ENCODE data around the gene URB2. TPM values are rescaled to one million over a fixed set of nuclear protein-coding genes. Genes with fewer than 3 reads are reported as not detected.

URB2 gene
- total and polyA plus RNA-seq, 2 experiments from 2014 or later, result 7.6 to 44.3 TPM

- Mint-ChIP-seq H3K27ac (no peak overlapping the region), H3K9me3 (no peaks in the 10 kb centered on the region), H3K27me3 (ENCODE audit: insufficient read depth, low read depth, poor library complexity) (peaks cover 3% of the 10 kb centered on the region), H3K4me3 (no peak overlapping the region; the same call in 2 of the 3 replicates), H3K4me1 (peaks cover 26% of the 10 kb centered on the region), H3K36me3 (ENCODE audit: low read depth) (no peaks in the 10 kb centered on the region)
- Histone ChIP-seq H2AFZ (no peak overlapping the region), H3K4me2 (no peak overlapping the region), H3K27ac (ENCODE audit: low read depth) (no peak overlapping the region), H3K4me1 (ENCODE audit: insufficient read depth) (peaks cover 13% of the 10 kb centered on the region), H3K4me3 (no peak overlapping the region), H4K20me1 (replicated peaks; ENCODE audit: insufficient read depth) (peaks cover 32% of the 10 kb centered on the region), H3K9me2 (ENCODE audit: insufficient read depth) (no peaks in the 10 kb centered on the region), H3K79me2 (replicated peaks; ENCODE audit: insufficient read depth) (peaks cover 100% of the 10 kb centered on the region), H3K27me3 (ENCODE audit: insufficient read depth) (no peaks in the 10 kb centered on the region), H3F3A (replicated peaks; ENCODE audit: low read depth) (no peaks in the 10 kb centered on the region), H3K36me3 (ENCODE audit: insufficient read depth) (no peaks in the 10 kb centered on the region)
- ATAC-seq (peak; percentile 76), DNase-seq (ENCODE audit: low spot score) (peak; percentile 33)
- TF ChIP-seq ZNF114 (CRISPR knock-in tag; IDR thresholded peaks at IDR 0.05) (no peak), NANOG (IDR thresholded peaks at IDR 0.05; ENCODE audit: borderline replicate concordance) (no peak), EZH2 (IDR thresholded peaks at IDR 0.05; ENCODE audit: low read depth, unreplicated experiment) (no peak), CREB1 (CRISPR knock-in tag; IDR thresholded peaks at IDR 0.05; ENCODE audit: low read depth) (no peak), JUNB (IDR thresholded peaks at IDR 0.05; ENCODE audit: unreplicated experiment) (no peak), ZNF462 (CRISPR knock-in tag; IDR thresholded peaks at IDR 0.05) (no peak), POLR2AphosphoS5 (IDR thresholded peaks at IDR 0.05; ENCODE audit: low read depth) (no peak), REST (IDR thresholded peaks at IDR 0.05; ENCODE audit: unreplicated experiment) (no peak), EZH2phosphoT487 (IDR thresholded peaks at IDR 0.05; ENCODE audit: unreplicated experiment) (no peak)
- TF ChIP-seq, protein P1, sequence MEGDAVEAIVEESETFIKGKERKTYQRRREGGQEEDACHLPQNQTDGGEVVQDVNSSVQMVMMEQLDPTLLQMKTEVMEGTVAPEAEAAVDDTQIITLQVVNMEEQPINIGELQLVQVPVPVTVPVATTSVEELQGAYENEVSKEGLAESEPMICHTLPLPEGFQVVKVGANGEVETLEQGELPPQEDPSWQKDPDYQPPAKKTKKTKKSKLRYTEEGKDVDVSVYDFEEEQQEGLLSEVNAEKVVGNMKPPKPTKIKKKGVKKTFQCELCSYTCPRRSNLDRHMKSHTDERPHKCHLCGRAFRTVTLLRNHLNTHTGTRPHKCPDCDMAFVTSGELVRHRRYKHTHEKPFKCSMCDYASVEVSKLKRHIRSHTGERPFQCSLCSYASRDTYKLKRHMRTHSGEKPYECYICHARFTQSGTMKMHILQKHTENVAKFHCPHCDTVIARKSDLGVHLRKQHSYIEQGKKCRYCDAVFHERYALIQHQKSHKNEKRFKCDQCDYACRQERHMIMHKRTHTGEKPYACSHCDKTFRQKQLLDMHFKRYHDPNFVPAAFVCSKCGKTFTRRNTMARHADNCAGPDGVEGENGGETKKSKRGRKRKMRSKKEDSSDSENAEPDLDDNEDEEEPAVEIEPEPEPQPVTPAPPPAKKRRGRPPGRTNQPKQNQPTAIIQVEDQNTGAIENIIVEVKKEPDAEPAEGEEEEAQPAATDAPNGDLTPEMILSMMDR (conservative IDR thresholded peaks at IDR 0.05; ENCODE audit: low read depth in 2 of 2), result no peak
- TF ChIP-seq, protein P2, sequence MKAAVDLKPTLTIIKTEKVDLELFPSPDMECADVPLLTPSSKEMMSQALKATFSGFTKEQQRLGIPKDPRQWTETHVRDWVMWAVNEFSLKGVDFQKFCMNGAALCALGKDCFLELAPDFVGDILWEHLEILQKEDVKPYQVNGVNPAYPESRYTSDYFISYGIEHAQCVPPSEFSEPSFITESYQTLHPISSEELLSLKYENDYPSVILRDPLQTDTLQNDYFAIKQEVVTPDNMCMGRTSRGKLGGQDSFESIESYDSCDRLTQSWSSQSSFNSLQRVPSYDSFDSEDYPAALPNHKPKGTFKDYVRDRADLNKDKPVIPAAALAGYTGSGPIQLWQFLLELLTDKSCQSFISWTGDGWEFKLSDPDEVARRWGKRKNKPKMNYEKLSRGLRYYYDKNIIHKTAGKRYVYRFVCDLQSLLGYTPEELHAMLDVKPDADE (IDR thresholded peaks at IDR 0.05), result no peak
These were observed 6.4 kb upstream of the URB2 start for GRCh38 chr1:229619614-229620013.
